ENCODE results near the gene ATP5F1B. TPM values are rescaled to one million over a fixed set of nuclear protein-coding genes. Genes with fewer than 3 reads are reported as not detected.

The ATP5F1B gene
- total and polyA plus RNA-seq, 2 donors (not counting 1 experiment from before 2014, with no cell fraction given), result 613 to 965 TPM

GRCh38 chr12:56671608-56672007 lies 25.8 kb upstream of the ATP5F1B start:
- TF ChIP-seq CTCF (conservative IDR thresholded peaks at IDR 0.05 in 1 of 2, IDR thresholded peaks at IDR 0.05 in 1 of 2; ENCODE audit: low read depth in 1 of 2, low read length in 2 of 2) (no peak), EZH2 (IDR thresholded peaks at IDR 0.05; ENCODE audit: low read length, missing control alignments) (no peak)
- Histone ChIP-seq H3K4me1 (ENCODE audit: control insufficient read depth, extremely low read depth, insufficient read depth, low read length) (peaks cover 3% of the 10 kb centered on the region), H3K79me2 (ENCODE audit: control insufficient read depth, insufficient read depth, low read length) (peaks cover 56% of the 10 kb centered on the region), H3K9me3 (ENCODE audit: control insufficient read depth, insufficient read depth, low read depth, low read length) (no peaks in the 10 kb centered on the region), H3K27me3 (ENCODE audit: control insufficient read depth, insufficient read depth, low read length) (no peaks in the 10 kb centered on the region), H4K20me1 (ENCODE audit: control insufficient read depth, extremely low read depth, insufficient read depth, low read length) (no peaks in the 10 kb centered on the region), H3K36me3 (ENCODE audit: control insufficient read depth, insufficient read depth, low read length) (peaks cover 9% of the 10 kb centered on the region), H3K4me2 (ENCODE audit: extremely low read depth, insufficient read depth, low read length) (no peak overlapping the region), H3K9ac (ENCODE audit: insufficient read depth, low read length) (no peak overlapping the region), H3K4me3 (replicated peaks in 1 of 4; ENCODE audit: control extremely low read depth in 1 of 4, insufficient read depth in 1 of 4, low read depth in 3 of 4, low read length in 4 of 4) (no peak overlapping the region), H2AFZ (ENCODE audit: low read length) (no peak overlapping the region), H3K27ac (ENCODE audit: insufficient read depth, low read length) (no peak overlapping the region)
- DNase-seq (ENCODE audit: low read depth in 2 of 2), result no peak

- H3K79me2 ChIP-seq (ENCODE audit: control insufficient read depth, insufficient read depth, low read length), result peaks cover 49% of the 10 kb centered on the region
- peaks cover 3% of the 10 kb centered on the region for H3K4me1 ChIP-seq (ENCODE audit: control insufficient read depth, extremely low read depth, insufficient read depth, low read length)
- H3K27ac ChIP-seq (ENCODE audit: insufficient read depth, low read length), result no peak overlapping the region
- TF ChIP-seq EZH2 (IDR thresholded peaks at IDR 0.05; ENCODE audit: low read length, missing control alignments) (no peak), CTCF (conservative IDR thresholded peaks at IDR 0.05 in 1 of 2, IDR thresholded peaks at IDR 0.05 in 1 of 2; ENCODE audit: low read depth in 1 of 2, low read length in 2 of 2) (no peak)
- H3K4me3 ChIP-seq (replicated peaks in 1 of 4; ENCODE audit: control extremely low read depth in 1 of 4, insufficient read depth in 1 of 4, low read depth in 3 of 4, low read length in 4 of 4), result no peak overlapping the region
- no peaks in the 10 kb centered on the region for H3K27me3 ChIP-seq (ENCODE audit: control insufficient read depth, insufficient read depth, low read length)
- no peak overlapping the region for H3K4me2 ChIP-seq (ENCODE audit: extremely low read depth, insufficient read depth, low read length)
- DNase-seq (ENCODE audit: low read depth in 2 of 2), result no peak
- H3K9me3 ChIP-seq (ENCODE audit: control insufficient read depth, insufficient read depth, low read depth, low read length), result no peaks in the 10 kb centered on the region
- H2AFZ ChIP-seq (ENCODE audit: low read length), result no peak overlapping the region
- no peaks in the 10 kb centered on the region for H4K20me1 ChIP-seq (ENCODE audit: control insufficient read depth, extremely low read depth, insufficient read depth, low read length)
- no peak overlapping the region for H3K9ac ChIP-seq (ENCODE audit: insufficient read depth, low read length)
- peaks cover 12% of the 10 kb centered on the region for H3K36me3 ChIP-seq (ENCODE audit: control insufficient read depth, insufficient read depth, low read length)
Observed at GRCh38 chr12:56670836-56671235, 25.1 kb upstream of the ATP5F1B start.

- Histone ChIP-seq H3K9me3 (ENCODE audit: control insufficient read depth, insufficient read depth, low read depth, low read length) (no peaks in the 10 kb centered on the region), H4K20me1 (ENCODE audit: control insufficient read depth, extremely low read depth, insufficient read depth, low read length) (no peaks in the 10 kb centered on the region), H3K9ac (ENCODE audit: insufficient read depth, low read length) (no peak overlapping the region), H3K27me3 (ENCODE audit: control insufficient read depth, insufficient read depth, low read length) (no peaks in the 10 kb centered on the region), H3K27ac (ENCODE audit: insufficient read depth, low read length) (no peak overlapping the region), H3K4me3 (replicated peaks in 1 of 4; ENCODE audit: control extremely low read depth in 1 of 4, insufficient read depth in 1 of 4, low read depth in 3 of 4, low read length in 4 of 4) (no peak overlapping the region), H3K36me3 (ENCODE audit: control insufficient read depth, insufficient read depth, low read length) (peaks cover 18% of the 10 kb centered on the region), H3K4me1 (ENCODE audit: control insufficient read depth, extremely low read depth, insufficient read depth, low read length) (peaks cover 3% of the 10 kb centered on the region), H3K4me2 (ENCODE audit: extremely low read depth, insufficient read depth, low read length) (no peak overlapping the region), H3K79me2 (ENCODE audit: control insufficient read depth, insufficient read depth, low read length) (peaks cover 29% of the 10 kb centered on the region), H2AFZ (ENCODE audit: low read length) (no peak overlapping the region)
- DNase-seq (ENCODE audit: low read depth in 2 of 2), result no peak
- no peak for TF ChIP-seq CTCF (conservative IDR thresholded peaks at IDR 0.05 in 1 of 2, IDR thresholded peaks at IDR 0.05 in 1 of 2; ENCODE audit: low read depth in 1 of 2, low read length in 2 of 2)
- no peak for TF ChIP-seq EZH2 (IDR thresholded peaks at IDR 0.05; ENCODE audit: low read length, missing control alignments)
Observed at GRCh38 chr12:56668197-56668457, 22.3 kb upstream of the ATP5F1B start.
